ENCODE results near the gene TMEM178B.

GRCh38 chr7:141234335-141235105, 160.7 kb downstream of the TMEM178B start:
- TF ChIP-seq ZNF512 (CRISPR knock-in tag; IDR thresholded peaks at IDR 0.05), result no peak
- no peak for TF ChIP-seq ZIK1 (CRISPR knock-in tag; IDR thresholded peaks at IDR 0.05; ENCODE audit: borderline replicate concordance, low read depth)
- TF ChIP-seq THAP11 (CRISPR knock-in tag; IDR thresholded peaks at IDR 0.05), result no peak
- no peak for TF ChIP-seq ZFP62 (CRISPR knock-in tag; IDR thresholded peaks at IDR 0.05)
- TF ChIP-seq RBAK (CRISPR knock-in tag; IDR thresholded peaks at IDR 0.05), result no peak
- TF ChIP-seq HDAC1 (CRISPR knock-in tag; IDR thresholded peaks at IDR 0.05), result no peak
- no peak for TF ChIP-seq CREB1 (IDR thresholded peaks at IDR 0.05)
- no peak for TF ChIP-seq CREB1 (CRISPR knock-in tag; IDR thresholded peaks at IDR 0.05)
- no peak for TF ChIP-seq ZBTB49 (CRISPR knock-in tag; IDR thresholded peaks at IDR 0.05; ENCODE audit: borderline replicate concordance)

Data from HepG2 (cell line).